HEK293 (cell line): ENCODE results near the gene HIF1AN.
A peak's percentile ranks its signal among the peaks of the same experiment; 100 is the strongest.

Source experiments
- CTCF ChIA-PET: fragments of 350-600 bp; formaldehyde crosslinking; extraction: SDS; loops from one replicate; lab custom pipeline; 2021; ENCODE audit warnings: antibody characterized with exemption; lab: Yijun Ruan, JAX
- POLR2A ChIA-PET: fragments of 300-600 bp; formaldehyde crosslinking; extraction: SDS; loops from one replicate; lab custom pipeline; 2020; ENCODE audit warnings: antibody characterized with exemption, inconsistent platforms; lab: Yijun Ruan, JAX
- H3K27ac ChIP-seq: fragments of 200-500 bp; sonication (Bioruptor generic); 2 replicates; pipeline ENCODE4 v1.5.1; 2014; ENCODE audit warnings: low read depth, low read length, control low read depth, inconsistent platforms; ENCODE audit errors: extremely low read depth
- H3K36me3 ChIP-seq, 2 experiments: fragments of 200-500 bp in 1 of 2; sonication (Bioruptor generic) in 1 of 2; 1 replicate in 1 of 2; 2 replicates in 1 of 2; pipeline ENCODE4 v1.5.1; 2014 to 2017; ENCODE audit warnings: inconsistent platforms in 2 of 2, low read length in 2 of 2; ENCODE audit not compliant: control insufficient read depth in 2 of 2, insufficient read depth in 1 of 2
- H3K4me1 ChIP-seq: fragments of 200-500 bp; sonication (Bioruptor generic); 2 replicates; pipeline ENCODE4 v1.5.1; 2014; ENCODE audit warnings: mild to moderate bottlenecking, low read length, inconsistent platforms; ENCODE audit not compliant: control insufficient read depth, insufficient read depth
- H3K4me3 ChIP-seq: 2 replicates; pipeline ENCODE4 v1.5.1; 2011; ENCODE audit warnings: low read depth, mild to moderate bottlenecking, control low read depth, low read length, moderate library complexity
- H3K9me3 ChIP-seq: fragments of 200-500 bp; sonication (Bioruptor generic); 2 replicates; pipeline ENCODE4 v1.5.1; 2014; ENCODE audit warnings: low read depth, low read length, inconsistent platforms; ENCODE audit not compliant: control insufficient read depth, insufficient read depth
- HOXC10 ChIP-seq: sonication (generic); formaldehyde crosslinking; IDR thresholded peaks from 2 replicates; pipeline ENCODE4 v1.8.1; 2023; ENCODE audit warnings: mild to moderate bottlenecking, missing genetic modification reagents
- REPIN1 ChIP-seq: fragments of 450-650 bp; formaldehyde crosslinking; IDR thresholded peaks from 2 replicates; pipeline ENCODE4 v1.5.1; 2017; ENCODE audit warnings: missing biosample characterization, missing genetic modification characterization, low read depth
- YY1 ChIP-seq: fragments of 450-650 bp; formaldehyde crosslinking; IDR thresholded peaks from 2 replicates; pipeline ENCODE4 v1.5.1; 2018; ENCODE audit warnings: missing biosample characterization, missing genetic modification characterization
- ZBTB17 ChIP-seq: fragments of 450-650 bp; formaldehyde crosslinking; IDR thresholded peaks from 2 replicates; pipeline ENCODE4 v1.5.1; 2016; ENCODE audit warnings: missing biosample characterization, missing genetic modification characterization
- ZBTB20 ChIP-seq: fragments of 450-650 bp; formaldehyde crosslinking; IDR thresholded peaks from 2 replicates; pipeline ENCODE4 v1.5.1; 2016; ENCODE audit warnings: missing biosample characterization, missing genetic modification characterization
- ZBTB48 ChIP-seq: fragments of 450-650 bp; formaldehyde crosslinking; IDR thresholded peaks from 2 replicates; pipeline ENCODE4 v1.5.1; 2016; ENCODE audit warnings: missing biosample characterization, missing genetic modification characterization
- ZFP3 ChIP-seq: fragments of 450-650 bp; formaldehyde crosslinking; IDR thresholded peaks from 2 replicates; pipeline ENCODE4 v1.5.1; 2016; ENCODE audit warnings: low read depth, missing biosample characterization, missing genetic modification characterization
- ZFP69B ChIP-seq: fragments of 450-650 bp; formaldehyde crosslinking; IDR thresholded peaks from 2 replicates; pipeline ENCODE4 v1.5.1; 2016; ENCODE audit warnings: missing biosample characterization, missing genetic modification characterization
- ZNF112 ChIP-seq: fragments of 450-650 bp; formaldehyde crosslinking; IDR thresholded peaks from 2 replicates; pipeline ENCODE4 v1.5.0; 2017; ENCODE audit warnings: missing biosample characterization, missing genetic modification characterization
- ZNF133 ChIP-seq: fragments of 450-650 bp; formaldehyde crosslinking; IDR thresholded peaks from 2 replicates; pipeline ENCODE4 v1.5.1; 2016; ENCODE audit warnings: missing biosample characterization, missing genetic modification characterization
- ZNF138 ChIP-seq: fragments of 450-650 bp; formaldehyde crosslinking; IDR thresholded peaks from 2 replicates; pipeline ENCODE4 v1.5.1; 2016; ENCODE audit warnings: missing biosample characterization, missing genetic modification characterization, borderline replicate concordance
- ZNF146 ChIP-seq: fragments of 450-650 bp; formaldehyde crosslinking; IDR thresholded peaks from 2 replicates; pipeline ENCODE4 v1.5.1; 2016; ENCODE audit warnings: missing biosample characterization, missing genetic modification characterization
- ZNF16 ChIP-seq: fragments of 450-650 bp; formaldehyde crosslinking; IDR thresholded peaks from 2 replicates; pipeline ENCODE4 v1.5.1; 2016; ENCODE audit warnings: low read depth, missing biosample characterization, missing genetic modification characterization
- ZNF239 ChIP-seq: fragments of 450-650 bp; formaldehyde crosslinking; IDR thresholded peaks from 2 replicates; pipeline ENCODE4 v1.5.1; 2016; ENCODE audit warnings: missing biosample characterization, missing genetic modification characterization
- ZNF335 ChIP-seq: fragments of 450-650 bp; formaldehyde crosslinking; conservative IDR thresholded peaks from 2 replicates; pipeline ENCODE4 v1.5.1; 2016; ENCODE audit warnings: missing biosample characterization, missing genetic modification characterization
- ZNF341 ChIP-seq: fragments of 450-650 bp; formaldehyde crosslinking; IDR thresholded peaks from 2 replicates; pipeline ENCODE4; 2016; ENCODE audit warnings: low read depth, missing biosample characterization, missing genetic modification characterization
- ZNF416 ChIP-seq: fragments of 450-650 bp; formaldehyde crosslinking; IDR thresholded peaks from 2 replicates; pipeline ENCODE4 v1.5.1; 2016; ENCODE audit warnings: missing biosample characterization, missing genetic modification characterization
- ZNF488 ChIP-seq: fragments of 450-650 bp; formaldehyde crosslinking; IDR thresholded peaks from 2 replicates; pipeline ENCODE4 v1.5.1; 2016; ENCODE audit warnings: missing biosample characterization, missing genetic modification characterization
- ZNF501 ChIP-seq: fragments of 450-650 bp; formaldehyde crosslinking; IDR thresholded peaks from 2 replicates; pipeline ENCODE4 v1.5.1; 2016; ENCODE audit warnings: missing biosample characterization, missing genetic modification characterization
- ZNF585B ChIP-seq: fragments of 450-650 bp; formaldehyde crosslinking; IDR thresholded peaks from 2 replicates; pipeline ENCODE4 v1.5.1; 2016; ENCODE audit warnings: missing biosample characterization, missing genetic modification characterization
- ZNF596 ChIP-seq: fragments of 450-650 bp; IDR thresholded peaks from 2 replicates; pipeline ENCODE4 v1.5.0; 2018; ENCODE audit warnings: missing biosample characterization, mild to moderate bottlenecking, missing genetic modification characterization, moderate library complexity
- ZNF600 ChIP-seq: fragments of 450-650 bp; formaldehyde crosslinking; IDR thresholded peaks from 2 replicates; pipeline ENCODE4 v1.5.1; 2016; ENCODE audit warnings: missing biosample characterization, missing genetic modification characterization
- ZNF660 ChIP-seq: fragments of 450-650 bp; IDR thresholded peaks from 2 replicates; pipeline ENCODE4 v1.5.1; 2018; ENCODE audit warnings: missing biosample characterization, mild to moderate bottlenecking, missing genetic modification characterization
- ZNF701 ChIP-seq: fragments of 450-650 bp; formaldehyde crosslinking; IDR thresholded peaks from 2 replicates; pipeline ENCODE4 v1.5.1; 2016; ENCODE audit warnings: missing biosample characterization, missing genetic modification characterization
- ZSCAN23 ChIP-seq: fragments of 450-650 bp; formaldehyde crosslinking; IDR thresholded peaks from 2 replicates; pipeline ENCODE4 v1.5.1; 2016; ENCODE audit warnings: missing biosample characterization, missing genetic modification characterization
- TF ChIP-seq, protein P1 (sequence below): fragments of 450-650 bp; formaldehyde crosslinking; IDR thresholded peaks from 2 replicates; pipeline ENCODE4 v1.5.1; 2016; ENCODE audit warnings: missing biosample characterization, missing genetic modification characterization
- TF ChIP-seq, protein P2 (sequence below): fragments of 450-650 bp; formaldehyde crosslinking; IDR thresholded peaks from 2 replicates; pipeline ENCODE4 v1.5.1; 2016; ENCODE audit warnings: missing biosample characterization, missing genetic modification characterization
- TF ChIP-seq, protein P3 (sequence below): fragments of 450-650 bp; formaldehyde crosslinking; IDR thresholded peaks from 2 replicates; pipeline ENCODE4 v1.5.1; 2016; ENCODE audit warnings: missing biosample characterization, missing genetic modification characterization, low read depth

The HIF1AN gene

GRCh38 chr10:100537475-100537874 is 1.7 kb downstream of the HIF1AN start:
- H3K4me1 ChIP-seq = peaks cover 15% of the 10 kb centered on the region
- POLR2A ChIA-PET = no interaction called here
- peaks cover 36 to 46% of the 10 kb centered on the region in 2 experiments for H3K36me3 ChIP-seq
- no peak overlapping the region for H3K27ac ChIP-seq
- no peaks in the 10 kb centered on the region for H3K9me3 ChIP-seq
- CTCF ChIA-PET = interaction anchor here (1.0 to 4.5 kb wide), 4 partner anchors 19 to 341 kb away, joined by 3 to 30 read pairs (median 10); no protein-coding TSS in a partner anchor
- H3K4me3 ChIP-seq = no peak overlapping the region
- TF ChIP-seq ZNF138 (tag by site-specific recombination) (no peak), ZNF488 (tag by site-specific recombination) (no peak), ZNF335 (tag by site-specific recombination) (no peak), HOXC10 (no peak), YY1 (tag by site-specific recombination) (no peak), ZFP3 (tag by site-specific recombination) (no peak), ZNF112 (tag by site-specific recombination) (no peak), ZNF16 (no peak), ZNF133 (tag by site-specific recombination) (no peak), ZNF660 (no peak)
- TF ChIP-seq, protein P1, sequence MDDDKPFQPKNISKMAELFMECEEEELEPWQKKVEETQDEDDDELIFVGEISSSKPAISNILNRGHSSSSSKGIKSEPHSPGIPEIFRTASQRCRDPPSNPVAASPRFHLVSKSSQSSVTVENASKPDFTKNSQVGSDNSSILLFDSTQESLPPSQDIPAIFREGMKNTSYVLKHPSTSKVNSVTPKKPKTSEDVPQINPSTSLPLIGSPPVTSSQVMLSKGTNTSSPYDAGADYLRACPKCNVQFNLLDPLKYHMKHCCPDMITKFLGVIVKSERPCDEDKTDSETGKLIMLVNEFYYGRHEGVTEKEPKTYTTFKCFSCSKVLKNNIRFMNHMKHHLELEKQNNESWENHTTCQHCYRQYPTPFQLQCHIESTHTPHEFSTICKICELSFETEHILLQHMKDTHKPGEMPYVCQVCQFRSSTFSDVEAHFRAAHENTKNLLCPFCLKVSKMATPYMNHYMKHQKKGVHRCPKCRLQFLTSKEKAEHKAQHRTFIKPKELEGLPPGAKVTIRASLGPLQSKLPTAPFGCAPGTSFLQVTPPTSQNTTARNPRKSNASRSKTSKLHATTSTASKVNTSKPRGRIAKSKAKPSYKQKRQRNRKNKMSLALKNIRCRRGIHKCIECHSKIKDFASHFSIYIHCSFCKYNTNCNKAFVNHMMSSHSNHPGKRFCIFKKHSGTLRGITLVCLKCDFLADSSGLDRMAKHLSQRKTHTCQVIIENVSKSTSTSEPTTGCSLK = no peak
- TF ChIP-seq, protein P2, sequence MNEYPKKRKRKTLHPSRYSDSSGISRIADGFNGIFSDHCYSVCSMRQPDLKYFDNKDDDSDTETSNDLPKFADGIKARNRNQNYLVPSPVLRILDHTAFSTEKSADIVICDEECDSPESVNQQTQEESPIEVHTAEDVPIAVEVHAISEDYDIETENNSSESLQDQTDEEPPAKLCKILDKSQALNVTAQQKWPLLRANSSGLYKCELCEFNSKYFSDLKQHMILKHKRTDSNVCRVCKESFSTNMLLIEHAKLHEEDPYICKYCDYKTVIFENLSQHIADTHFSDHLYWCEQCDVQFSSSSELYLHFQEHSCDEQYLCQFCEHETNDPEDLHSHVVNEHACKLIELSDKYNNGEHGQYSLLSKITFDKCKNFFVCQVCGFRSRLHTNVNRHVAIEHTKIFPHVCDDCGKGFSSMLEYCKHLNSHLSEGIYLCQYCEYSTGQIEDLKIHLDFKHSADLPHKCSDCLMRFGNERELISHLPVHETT (tag by site-specific recombination) = no peak
- TF ChIP-seq, protein P3, sequence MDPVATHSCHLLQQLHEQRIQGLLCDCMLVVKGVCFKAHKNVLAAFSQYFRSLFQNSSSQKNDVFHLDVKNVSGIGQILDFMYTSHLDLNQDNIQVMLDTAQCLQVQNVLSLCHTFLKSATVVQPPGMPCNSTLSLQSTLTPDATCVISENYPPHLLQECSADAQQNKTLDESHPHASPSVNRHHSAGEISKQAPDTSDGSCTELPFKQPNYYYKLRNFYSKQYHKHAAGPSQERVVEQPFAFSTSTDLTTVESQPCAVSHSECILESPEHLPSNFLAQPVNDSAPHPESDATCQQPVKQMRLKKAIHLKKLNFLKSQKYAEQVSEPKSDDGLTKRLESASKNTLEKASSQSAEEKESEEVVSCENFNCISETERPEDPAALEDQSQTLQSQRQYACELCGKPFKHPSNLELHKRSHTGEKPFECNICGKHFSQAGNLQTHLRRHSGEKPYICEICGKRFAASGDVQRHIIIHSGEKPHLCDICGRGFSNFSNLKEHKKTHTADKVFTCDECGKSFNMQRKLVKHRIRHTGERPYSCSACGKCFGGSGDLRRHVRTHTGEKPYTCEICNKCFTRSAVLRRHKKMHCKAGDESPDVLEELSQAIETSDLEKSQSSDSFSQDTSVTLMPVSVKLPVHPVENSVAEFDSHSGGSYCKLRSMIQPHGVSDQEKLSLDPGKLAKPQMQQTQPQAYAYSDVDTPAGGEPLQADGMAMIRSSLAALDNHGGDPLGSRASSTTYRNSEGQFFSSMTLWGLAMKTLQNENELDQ (tag by site-specific recombination) = no peak

- H3K4me3 ChIP-seq = no peak overlapping the region
- H3K27ac ChIP-seq = no peak overlapping the region
- H3K36me3 ChIP-seq = peaks cover 49 to 94% of the 10 kb centered on the region in 2 experiments
- H3K4me1 ChIP-seq = no peaks in the 10 kb centered on the region
- ChIA-PET CTCF (interaction anchor here (0.6 to 2.4 kb wide), 5 partner anchors 9 to 325 kb away, joined by 3 to 8 read pairs (median 3); partner anchors contain the start of gene HIF1AN), POLR2A (interaction anchor here (1.1 to 2.7 kb wide), 2 partner anchors 9 to 10 kb away, joined by 5 to 19 read pairs; partner anchors contain the start of gene HIF1AN)
- H3K9me3 ChIP-seq = no peaks in the 10 kb centered on the region
- no peak for TF ChIP-seq ZBTB20
- TF ChIP-seq ZNF488 (tag by site-specific recombination) = no peak
- TF ChIP-seq ZNF341 (tag by site-specific recombination) = peak; percentile 54
- no peak for TF ChIP-seq ZFP69B (tag by site-specific recombination)
- TF ChIP-seq ZSCAN23 (tag by site-specific recombination) = no peak
- TF ChIP-seq REPIN1 (tag by site-specific recombination) = no peak
- no peak for TF ChIP-seq ZNF146 (tag by site-specific recombination)
- 0 out of 2 replicates have a peak, but pooled peaks have one; percentile 18 for TF ChIP-seq ZBTB17
- no peak for TF ChIP-seq ZBTB48 (tag by site-specific recombination)
- TF ChIP-seq ZNF596 (tag by site-specific recombination) = no peak
- no peak for TF ChIP-seq ZNF501
- no peak for TF ChIP-seq ZNF239 (tag by site-specific recombination)
- no peak for TF ChIP-seq ZNF585B (tag by site-specific recombination)
- no peak for TF ChIP-seq HOXC10
- TF ChIP-seq ZNF416 (tag by site-specific recombination) = no peak
- no peak for TF ChIP-seq ZNF701 (tag by site-specific recombination)
- TF ChIP-seq ZNF600 (tag by site-specific recombination) = peak; percentile 51; the same call in 1 of the 2 replicates
These were observed 9.2 kb downstream of the HIF1AN start for GRCh38 chr10:100544950-100545349.
